Measurements from ENCODE around the gene GNAS-AS1. TPM values are rescaled to one million over a fixed set of nuclear protein-coding genes. Genes with fewer than 3 reads are reported as not detected.

The GNAS-AS1 gene
- total and polyA plus RNA-seq, 10 of the 15 experiments (the other 5 are each of a cell fraction or from before 2014, with no cell fraction given): 0.06 to 2.7 (median 1.2) TPM

GRCh38 chr20:58891086-58891717 lies 40.5 kb upstream of the GNAS-AS1 start:
- DNase-seq (ENCODE audit: low read depth, low spot score): no peak
- ChIA-PET CTCF (no interaction called here), SMC1A (ENCODE audit: uncharacterized antibody, unreplicated experiment) (no interaction called here), RAD21 (ENCODE audit: unreplicated experiment) (no interaction called here), POLR2A (interaction anchor here (1.0 to 1.4 kb wide), 3 partner anchors 16 to 141 kb away, joined by 3 to 10 read pairs (median 4); partner anchors contain the start of gene ATP5F1E)
- no TSS peak for BruUV-seq (replicated peaks)
- no CpG with 5 or more reads among the region's 105 CpGs for WGBS (ENCODE audit: insufficient coverage, insufficient replicate concordance, low lambda C conversion rate, missing lambda C conversion rate)
- peaks cover 26% of the 10 kb centered on the region for H3K4me1 ChIP-seq (ENCODE audit: control insufficient read depth, insufficient read depth, low read length)
- peaks cover 0 to 6% of the 10 kb centered on the region in 2 experiments; a peak in 2 of 4 replicates for H3K36me3 ChIP-seq (ENCODE audit: control insufficient read depth in 2 of 2, insufficient read depth in 2 of 2, low read length in 1 of 2)
- peaks cover 5% of the 10 kb centered on the region; the same call in 1 of the 2 replicates for H4K20me1 ChIP-seq (ENCODE audit: control insufficient read depth, insufficient read depth)
- peak; percentile 23 for ATAC-seq
- H3K4me3 ChIP-seq: peak overlapping the region; percentile 76; the same call in 1 of the 2 replicates
- H3K4me2 ChIP-seq (ENCODE audit: control insufficient read depth, insufficient read depth): peak overlapping the region; percentile 72; the same call in 1 of the 2 replicates
- no peak for FAIRE-seq
- peaks cover 61% of the 10 kb centered on the region for H3K79me2 ChIP-seq (ENCODE audit: control insufficient read depth, insufficient read depth, low read length)
- no peaks in the 10 kb centered on the region for H3K9me3 ChIP-seq (replicated peaks; ENCODE audit: control insufficient read depth, insufficient read depth, low read length)
- peak overlapping the region; percentile 82 for H3K9ac ChIP-seq (ENCODE audit: control insufficient read depth, insufficient read depth, low read length)
- H2AFZ ChIP-seq (ENCODE audit: control insufficient read depth, low read depth, low read length): peak overlapping the region; percentile 62; the same call in 1 of the 2 replicates
- H3K27ac ChIP-seq (ENCODE audit: control insufficient read depth, insufficient read depth): peak overlapping the region; percentile 89
- in situ Hi-C loops (cut with MboI) (no loop called here), intact Hi-C loops (cut with micrococcal nuclease; ENCODE audit: unreplicated experiment) (loop anchor here (2.0 kb wide), 1 partner anchor 114 kb away; no protein-coding TSS in a partner anchor)
- no peaks in the 10 kb centered on the region for H3K27me3 ChIP-seq (replicated peaks in 1 of 2; ENCODE audit: control insufficient read depth in 2 of 2, insufficient read depth in 2 of 2, low read length in 1 of 2)
- TF ChIP-seq E4F1 (IDR thresholded peaks at IDR 0.05; ENCODE audit: borderline replicate concordance, partially characterized antibody): no peak
- TF ChIP-seq RAD51 (IDR thresholded peaks at IDR 0.05): no peak
- TF ChIP-seq FOS (IDR thresholded peaks at IDR 0.05; ENCODE audit: borderline replicate concordance, extremely low read depth, insufficient read length): no peak
- TF ChIP-seq BHLHE40 (IDR thresholded peaks at IDR 0.05; ENCODE audit: borderline replicate concordance in 1 of 2, low read depth in 2 of 2, low read length in 1 of 2): peak in 1 of 2 experiments; percentile 35; a peak in 1 of 4 replicates
- no peak for TF ChIP-seq MEF2A (IDR thresholded peaks at IDR 0.05; ENCODE audit: insufficient read depth, low read depth, low read length)
- TF ChIP-seq SMC3 (IDR thresholded peaks at IDR 0.05; ENCODE audit: borderline replicate concordance, low read length): no peak
- TF ChIP-seq ATF2 (IDR thresholded peaks at IDR 0.05; ENCODE audit: low read length): no peak
- no peak for TF ChIP-seq SP1 (IDR thresholded peaks at IDR 0.05; ENCODE audit: low read depth, low read length)
- TF ChIP-seq REST (IDR thresholded peaks at IDR 0.05; ENCODE audit: low read depth, low read length): no peak
- peak; percentile 77; the same call in 2 of the 3 replicates for TF ChIP-seq POU2F2 (IDR thresholded peaks at IDR 0.05; ENCODE audit: borderline replicate concordance, low read depth, low read length)
- peak; percentile 44; the same call in 1 of the 2 replicates for TF ChIP-seq POLR2AphosphoS5 (IDR thresholded peaks at IDR 0.05; ENCODE audit: low read length)
- no peak for TF ChIP-seq BMI1 (IDR thresholded peaks at IDR 0.05; ENCODE audit: borderline replicate concordance)
- no peak for TF ChIP-seq NFYA (IDR thresholded peaks at IDR 0.05; ENCODE audit: borderline replicate concordance, low read depth, low read length)
- TF ChIP-seq CEBPB (IDR thresholded peaks at IDR 0.05; ENCODE audit: borderline replicate concordance in 1 of 2, low read depth in 2 of 2, low read length in 2 of 2): no peak
- peak; percentile 7; the same call in 1 of the 2 replicates for TF ChIP-seq TBL1XR1 (IDR thresholded peaks at IDR 0.05; ENCODE audit: low read depth, low read length)
